Calu3 (cell line): ENCODE measurements around the gene GFM1. TPM values are rescaled to one million over a fixed set of nuclear protein-coding genes. Genes with fewer than 3 reads are reported as not detected.

Source experiments
- BruUV-seq: library from RNA; stranded (reverse); fragments of 400-500 nt; replicated peaks from 2 replicates; lab custom pipeline; 2021; lab: Mats Ljungman, UMichigan
- CTCF ChIA-PET: fragments of 300-600 bp; sonication (Branson Sonifier 250); formaldehyde crosslinking; loops from one replicate; lab custom pipeline; 2022; ENCODE audit warnings: antibody characterized with exemption; lab: Charles Lee
- DNase-seq: peaks from one replicate; pipeline ENCODE4 v3.0.0; 2022
- H3K27ac Mint-ChIP-seq: one replicate; pipeline ENCODE4 v1.8.0; 2022; ENCODE audit warnings: mixed read lengths; ENCODE audit not compliant: unreplicated experiment
- H3K27me3 Mint-ChIP-seq: one replicate; pipeline ENCODE4 v1.8.0; 2022; ENCODE audit warnings: mixed read lengths; ENCODE audit not compliant: unreplicated experiment
- H3K36me3 Mint-ChIP-seq: one replicate; pipeline ENCODE4 v1.8.0; 2022; ENCODE audit warnings: mild to moderate bottlenecking, moderate library complexity, mixed read lengths; ENCODE audit not compliant: insufficient read depth, unreplicated experiment
- H3K4me1 Mint-ChIP-seq: one replicate; pipeline ENCODE4 v1.8.0; 2022; ENCODE audit warnings: mild to moderate bottlenecking, low read depth, mixed read lengths; ENCODE audit not compliant: unreplicated experiment
- H3K4me3 Mint-ChIP-seq: one replicate; pipeline ENCODE4 v1.8.0; 2022; ENCODE audit warnings: mild to moderate bottlenecking, low read depth, moderate library complexity, mixed read lengths; ENCODE audit not compliant: unreplicated experiment
- H3K9me3 Mint-ChIP-seq: one replicate; pipeline ENCODE4 v1.8.0; 2022; ENCODE audit warnings: low read depth, mixed read lengths; ENCODE audit not compliant: unreplicated experiment
- CTCF ChIP-seq: fragments of 200-600 bp; IDR thresholded peaks from one replicate; pipeline ENCODE4 v1.8.0; 2022; ENCODE audit warnings: antibody characterized with exemption; ENCODE audit not compliant: unreplicated experiment
- intact Hi-C: fragments of 100-400 bp; cut with micrococcal nuclease; formaldehyde crosslinking; loops from one replicate; pipeline ENCODE4 v1.10.0; 2022; ENCODE audit not compliant: unreplicated experiment
- total RNA-seq: library from RNA; stranded (reverse); gene quantifications from 2 replicates; pipeline ENCODE4 v1.2.3, GENCODE V29; 2022

The GFM1 gene
- total RNA-seq, 1 experiment from 2014 or later, result 77.9 TPM

GRCh38 chr3:158642474-158643210, 1.7 kb upstream of the GFM1 start:
- Mint-ChIP-seq H3K4me1 (peaks cover 11% of the 10 kb centered on the region), H3K36me3 (peaks cover 25% of the 10 kb centered on the region), H3K4me3 (no peak overlapping the region), H3K9me3 (no peaks in the 10 kb centered on the region), H3K27me3 (no peaks in the 10 kb centered on the region), H3K27ac (no peak overlapping the region)
- DNase-seq, result no peak
- no TSS peak for BruUV-seq
- TF ChIP-seq CTCF, result no peak
- intact Hi-C loops, result loop anchor here (5.0 kb wide), 2 partner anchors 105 to 1025 kb away; no protein-coding TSS in a partner anchor
- CTCF ChIA-PET, result no interaction called here

GRCh38 chr3:158649791-158650190, 5.5 kb downstream of the GFM1 start:
- no peak for DNase-seq
- no peaks in the 10 kb centered on the region for H3K27me3 Mint-ChIP-seq
- intact Hi-C loops, result loop anchor here (10.0 kb wide), 1 partner anchor 605 kb away; no protein-coding TSS in a partner anchor
- no TSS peak for BruUV-seq
- H3K36me3 Mint-ChIP-seq, result peaks cover 58% of the 10 kb centered on the region
- no peaks in the 10 kb centered on the region for H3K9me3 Mint-ChIP-seq
- peaks cover 11% of the 10 kb centered on the region for H3K4me1 Mint-ChIP-seq
- no peak overlapping the region for H3K4me3 Mint-ChIP-seq
- TF ChIP-seq CTCF, result no peak
- no peak overlapping the region for H3K27ac Mint-ChIP-seq
- CTCF ChIA-PET, result no interaction called here

- Mint-ChIP-seq H3K27me3 (no peaks in the 10 kb centered on the region), H3K9me3 (no peaks in the 10 kb centered on the region), H3K27ac (no peak overlapping the region), H3K4me1 (no peaks in the 10 kb centered on the region), H3K4me3 (no peak overlapping the region), H3K36me3 (peaks cover 50% of the 10 kb centered on the region)
- no peak for TF ChIP-seq CTCF
- no peak for DNase-seq
- no TSS peak for BruUV-seq
- intact Hi-C loops, result loop anchor here (10.0 kb wide), 1 partner anchor 604 kb away; no protein-coding TSS in a partner anchor
- CTCF ChIA-PET, result no interaction called here
Observed at GRCh38 chr3:158651192-158651591, 6.9 kb downstream of the GFM1 start.

GRCh38 chr3:158652463-158652862, 8.1 kb downstream of the GFM1 start:
- Mint-ChIP-seq H3K27me3 (no peaks in the 10 kb centered on the region), H3K27ac (no peak overlapping the region), H3K36me3 (peaks cover 50% of the 10 kb centered on the region), H3K4me3 (no peak overlapping the region), H3K4me1 (peaks cover 10% of the 10 kb centered on the region), H3K9me3 (no peaks in the 10 kb centered on the region)
- no peak for TF ChIP-seq CTCF
- no TSS peak for BruUV-seq
- intact Hi-C loops, result loop anchor here (10.0 kb wide), 1 partner anchor 602 kb away; no protein-coding TSS in a partner anchor
- CTCF ChIA-PET, result interaction anchor here (0.6 to 1.7 kb wide), 2 partner anchors 8 to 275 kb away, joined by 4 to 5 read pairs; partner anchors contain the start of gene GFM1
- no peak for DNase-seq
